Vagina (tissue), 2 donors: ENCODE results near the gene NUP153. TPM values are rescaled to one million over a fixed set of nuclear protein-coding genes. Genes with fewer than 3 reads are reported as not detected.

Source experiments
- DNase-seq, 2 donors: peaks; one replicate each; pipeline ENCODE4 v3.0.0-alpha.2; 2017; ENCODE audit errors: extremely low spot score in 2 of 2
- H3K27ac ChIP-seq: fragments of 200-600 bp; sonication (generic); one replicate; pipeline ENCODE4 v1.5.1; 2019
- H3K27me3 ChIP-seq: fragments of 200-600 bp; sonication (generic); one replicate; pipeline ENCODE4 v1.5.1; 2019
- H3K36me3 ChIP-seq, 2 donors: fragments of 200-600 bp; sonication (generic); one replicate each; pipeline ENCODE4 v1.5.1; 2017 to 2019
- H3K4me1 ChIP-seq: fragments of 200-600 bp; sonication (generic); one replicate; pipeline ENCODE4 v1.5.1; 2019
- H3K4me3 ChIP-seq, 2 donors: fragments of 200-600 bp; sonication (generic); 1 replicate in 1 of 2; 2 replicates in 1 of 2; pipeline ENCODE4 v1.5.1; 2016 to 2019
- H3K9me3 ChIP-seq: fragments of 200-600 bp; sonication (generic); one replicate; pipeline ENCODE4 v1.5.1; 2019
- POLR2A ChIP-seq, 2 donors: fragments of 450-650 bp; IDR thresholded peaks; one replicate each; pipeline ENCODE4 v1.6.1; 2017; ENCODE audit warnings: antibody characterized with exemption in 2 of 2, mild to moderate bottlenecking in 2 of 2, moderate library complexity in 2 of 2
- POLR2AphosphoS5 ChIP-seq, 2 donors: sonication (generic); formaldehyde crosslinking; IDR thresholded peaks; one replicate each; pipeline ENCODE4 v1.9.0; 2017; ENCODE audit warnings: antibody characterized with exemption in 2 of 2, mild to moderate bottlenecking in 2 of 2, low read depth in 1 of 2; ENCODE audit not compliant: insufficient read depth in 1 of 2
- intact Hi-C: fragments of 100-400 bp; cut with DNase I; formaldehyde crosslinking; loops from one replicate; pipeline ENCODE4 v1.15.1; 2023
- total RNA-seq: library from RNA; depleted of rRNA; stranded (reverse); fragments of >200 nt; gene quantifications from one replicate; pipeline ENCODE4 v1.2.3, GENCODE V29; 2016
- TF ChIP-seq, protein P1 (sequence below), 3 experiments: fragments of 450-650 bp in 2 of 3; fragments of 200-600 bp in 1 of 3; sonication (generic) in 1 of 3; IDR thresholded peaks; one replicate each; pipeline ENCODE4 v1.5.1; 2017 to 2019; ENCODE audit warnings: antibody characterized with exemption in 3 of 3, mild to moderate bottlenecking in 2 of 3, moderate library complexity in 2 of 3

NUP153 gene
- total RNA-seq, 1 donor from 2014 or later, result 44.0 TPM

DNA sequence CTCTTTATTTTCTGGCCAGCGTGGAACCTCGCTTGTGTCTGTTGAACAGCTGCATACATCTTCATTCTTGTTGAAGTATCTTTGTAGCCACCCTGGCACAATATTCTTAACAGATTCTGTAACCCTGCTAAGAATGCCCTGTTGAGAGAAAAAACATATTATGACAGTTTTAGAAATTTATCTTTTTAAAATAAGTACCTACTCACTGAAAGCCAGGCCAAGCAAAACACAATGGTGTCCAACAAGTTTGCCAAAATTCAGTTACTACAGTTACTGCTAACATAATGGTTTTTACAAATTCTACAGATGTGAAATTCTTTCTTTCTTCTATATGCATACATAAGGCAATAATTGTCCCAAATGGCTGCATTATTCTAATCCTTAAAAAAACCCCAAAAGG is 18.2 kb downstream of the NUP153 start:
- DNase-seq, result no peak
- Histone ChIP-seq H3K4me3 (no peak overlapping the region), H3K36me3 (no peaks in the 10 kb centered on the region), H3K27me3 (no peaks in the 10 kb centered on the region), H3K4me1 (peaks cover 26% of the 10 kb centered on the region), H3K27ac (no peak overlapping the region), H3K9me3 (no peaks in the 10 kb centered on the region)
- intact Hi-C loops, result no loop called here
- TF ChIP-seq POLR2AphosphoS5 (IDR thresholded peaks at IDR 0.05; ENCODE audit: insufficient read depth in 1 of 2, low read depth in 1 of 2), result no peak
- no peak for TF ChIP-seq POLR2A (IDR thresholded peaks at IDR 0.05)
- TF ChIP-seq, protein P1, sequence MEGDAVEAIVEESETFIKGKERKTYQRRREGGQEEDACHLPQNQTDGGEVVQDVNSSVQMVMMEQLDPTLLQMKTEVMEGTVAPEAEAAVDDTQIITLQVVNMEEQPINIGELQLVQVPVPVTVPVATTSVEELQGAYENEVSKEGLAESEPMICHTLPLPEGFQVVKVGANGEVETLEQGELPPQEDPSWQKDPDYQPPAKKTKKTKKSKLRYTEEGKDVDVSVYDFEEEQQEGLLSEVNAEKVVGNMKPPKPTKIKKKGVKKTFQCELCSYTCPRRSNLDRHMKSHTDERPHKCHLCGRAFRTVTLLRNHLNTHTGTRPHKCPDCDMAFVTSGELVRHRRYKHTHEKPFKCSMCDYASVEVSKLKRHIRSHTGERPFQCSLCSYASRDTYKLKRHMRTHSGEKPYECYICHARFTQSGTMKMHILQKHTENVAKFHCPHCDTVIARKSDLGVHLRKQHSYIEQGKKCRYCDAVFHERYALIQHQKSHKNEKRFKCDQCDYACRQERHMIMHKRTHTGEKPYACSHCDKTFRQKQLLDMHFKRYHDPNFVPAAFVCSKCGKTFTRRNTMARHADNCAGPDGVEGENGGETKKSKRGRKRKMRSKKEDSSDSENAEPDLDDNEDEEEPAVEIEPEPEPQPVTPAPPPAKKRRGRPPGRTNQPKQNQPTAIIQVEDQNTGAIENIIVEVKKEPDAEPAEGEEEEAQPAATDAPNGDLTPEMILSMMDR (IDR thresholded peaks at IDR 0.05), result no peak

GRCh38 chr6:17687136-17687535 is 19.6 kb downstream of the NUP153 start:
- Histone ChIP-seq H3K4me1 (peaks cover 14% of the 10 kb centered on the region), H3K27ac (no peak overlapping the region), H3K4me3 (no peak overlapping the region), H3K27me3 (no peaks in the 10 kb centered on the region), H3K36me3 (no peaks in the 10 kb centered on the region), H3K9me3 (no peaks in the 10 kb centered on the region)
- intact Hi-C loops, result no loop called here
- TF ChIP-seq, protein P1 (IDR thresholded peaks at IDR 0.05), result no peak
- no peak for TF ChIP-seq POLR2A (IDR thresholded peaks at IDR 0.05)
- no peak for TF ChIP-seq POLR2AphosphoS5 (IDR thresholded peaks at IDR 0.05; ENCODE audit: insufficient read depth in 1 of 2, low read depth in 1 of 2)
- no peak for DNase-seq

- H3K9me3 ChIP-seq, result no peaks in the 10 kb centered on the region
- peaks cover 2% of the 10 kb centered on the region for H3K4me1 ChIP-seq
- no peak overlapping the region for H3K4me3 ChIP-seq
- TF ChIP-seq, protein P1 (IDR thresholded peaks at IDR 0.05), result no peak
- no peak for TF ChIP-seq POLR2A (IDR thresholded peaks at IDR 0.05)
- TF ChIP-seq POLR2AphosphoS5 (IDR thresholded peaks at IDR 0.05; ENCODE audit: insufficient read depth in 1 of 2, low read depth in 1 of 2), result no peak
- intact Hi-C loops, result no loop called here
- H3K27ac ChIP-seq, result no peak overlapping the region
- H3K36me3 ChIP-seq, result no peaks in the 10 kb centered on the region
- no peaks in the 10 kb centered on the region for H3K27me3 ChIP-seq
- DNase-seq, result no peak
These were observed 22.6 kb downstream of the NUP153 start for GRCh38 chr6:17684134-17684533.

DNA sequence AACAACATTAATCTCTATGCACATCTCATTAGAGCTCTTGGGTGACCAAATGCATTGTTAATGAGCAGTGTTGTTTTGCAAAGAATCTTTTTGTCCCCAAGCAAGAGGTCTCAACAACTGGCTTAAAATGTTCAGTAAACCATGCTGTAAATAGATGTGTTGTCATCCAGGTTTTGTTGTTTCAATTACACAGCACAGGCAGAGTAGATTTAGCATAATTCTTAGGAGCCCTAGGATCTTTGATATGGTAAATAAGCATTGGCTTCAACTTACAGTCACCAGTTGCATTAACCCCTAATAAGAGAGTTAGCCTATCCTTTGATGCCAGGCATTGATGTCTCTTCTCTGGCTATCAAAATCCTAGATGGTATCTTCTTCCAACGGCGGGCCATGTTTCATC is 23.3 kb downstream of the NUP153 start:
- no peak overlapping the region for H3K27ac ChIP-seq
- H3K27me3 ChIP-seq, result no peaks in the 10 kb centered on the region
- H3K4me3 ChIP-seq, result no peak overlapping the region
- intact Hi-C loops, result no loop called here
- H3K9me3 ChIP-seq, result no peaks in the 10 kb centered on the region
- TF ChIP-seq POLR2A (IDR thresholded peaks at IDR 0.05), result no peak
- TF ChIP-seq POLR2AphosphoS5 (IDR thresholded peaks at IDR 0.05; ENCODE audit: insufficient read depth in 1 of 2, low read depth in 1 of 2), result no peak
- TF ChIP-seq, protein P1 (IDR thresholded peaks at IDR 0.05), result no peak
- no peak for DNase-seq
- no peaks in the 10 kb centered on the region for H3K4me1 ChIP-seq
- H3K36me3 ChIP-seq, result no peaks in the 10 kb centered on the region

GRCh38 chr6:17679726-17680125 is 27.0 kb downstream of the NUP153 start:
- intact Hi-C loops, result no loop called here
- Histone ChIP-seq H3K4me3 (no peak overlapping the region), H3K4me1 (no peaks in the 10 kb centered on the region), H3K27me3 (no peaks in the 10 kb centered on the region), H3K27ac (no peak overlapping the region), H3K36me3 (peaks cover 0 to 4% of the 10 kb centered on the region in 2 donors), H3K9me3 (no peaks in the 10 kb centered on the region)
- TF ChIP-seq POLR2AphosphoS5 (IDR thresholded peaks at IDR 0.05; ENCODE audit: insufficient read depth in 1 of 2, low read depth in 1 of 2), result no peak
- TF ChIP-seq, protein P1 (IDR thresholded peaks at IDR 0.05), result no peak
- no peak for TF ChIP-seq POLR2A (IDR thresholded peaks at IDR 0.05)
- DNase-seq, result no peak
